Endothelial cell of umbilical vein (primary cell): ENCODE results near the gene ARHGEF28. TPM values are rescaled to one million over a fixed set of nuclear protein-coding genes. Genes with fewer than 3 reads are reported as not detected.

ENCODE experiments used
- BruUV-seq: library from RNA; stranded (reverse); fragments of 400-500 nt; replicated peaks from 2 replicates; lab custom pipeline; 2021; lab: Mats Ljungman, UMichigan
- CTCF ChIA-PET: fragments of 300-600, 350-600 bp; sonication (Branson Sonifier 250); formaldehyde crosslinking; loops from one replicate; lab custom pipeline; 2021; ENCODE audit warnings: antibody characterized with exemption, inconsistent platforms; lab: Charles Lee
- POLR2A ChIA-PET: fragments of 300-600, 350-600 bp; sonication (Branson Sonifier 250); formaldehyde crosslinking; loops from one replicate; lab custom pipeline; 2021; ENCODE audit warnings: antibody characterized with exemption, inconsistent platforms; lab: Charles Lee
- DNase-seq: peaks from one replicate; pipeline ENCODE4 v3.0.0-alpha.2; 2011; ENCODE audit warnings: low read depth, low spot score
- FAIRE-seq: peaks from 2 replicates; lab custom pipeline; 2011; peaks lifted over from hg19 to GRCh38; lab: Jason Lieb, UNC
- H2AFZ ChIP-seq: 2 replicates; pipeline ENCODE4 v1.6.0; 2012; ENCODE audit warnings: low read depth, low read length, control low read depth, inconsistent platforms
- H3K27ac ChIP-seq: 2 replicates; pipeline ENCODE4 v1.5.1; 2011; ENCODE audit warnings: low read depth, mild to moderate bottlenecking, control low read depth, low read length, moderate library complexity; ENCODE audit not compliant: insufficient read depth
- H3K27me3 ChIP-seq, 2 experiments: 2 replicates each; pipeline versions ENCODE4 v1.6.0 to v1.6.1; 2011; ENCODE audit warnings: low read length in 2 of 2, mixed read lengths in 1 of 2; ENCODE audit not compliant: control insufficient read depth in 2 of 2, insufficient read depth in 2 of 2
- H3K36me3 ChIP-seq, 2 experiments: 2 replicates in 1 of 2; 3 replicates in 1 of 2; pipeline ENCODE4 v1.5.1; 2011; ENCODE audit warnings: low read length in 2 of 2, mild to moderate bottlenecking in 1 of 2, moderate library complexity in 1 of 2; ENCODE audit not compliant: control insufficient read depth in 2 of 2, insufficient read depth in 2 of 2; ENCODE audit errors: extremely low read depth in 1 of 2
- H3K4me1 ChIP-seq: 3 replicates; pipeline ENCODE4 v1.5.1; 2011; ENCODE audit warnings: mild to moderate bottlenecking, low read length; ENCODE audit not compliant: control insufficient read depth, insufficient read depth; ENCODE audit errors: extremely low read depth
- H3K4me2 ChIP-seq: 2 replicates; pipeline ENCODE4 v1.6.1; 2011; ENCODE audit warnings: low read length, control low read depth, mixed read lengths; ENCODE audit not compliant: insufficient read depth
- H3K4me3 ChIP-seq, 3 experiments: fragments of 200-600 bp in 1 of 3; sonication (generic), shearing (Covaris generic) in 1 of 3; replicated peaks in 1 of 3; 2 replicates each; pipeline ENCODE4 v1.5.1; 2011 to 2016; ENCODE audit warnings: control low read depth in 3 of 3, low read length in 3 of 3, mild to moderate bottlenecking in 2 of 3, inconsistent platforms in 1 of 3, low read depth in 1 of 3, moderate library complexity in 1 of 3; ENCODE audit not compliant: insufficient read depth in 1 of 3
- H3K79me2 ChIP-seq: 2 replicates; pipeline ENCODE4 v1.6.0; 2012; ENCODE audit warnings: low read length, inconsistent platforms; ENCODE audit not compliant: control insufficient read depth, insufficient read depth
- H3K9ac ChIP-seq: replicated peaks from 2 replicates; pipeline ENCODE3; 2011; ENCODE audit warnings: low read length, control low read depth; ENCODE audit not compliant: insufficient read depth; ENCODE audit errors: extremely low read depth
- H3K9me1 ChIP-seq: replicated peaks from 3 replicates; pipeline ENCODE4 v1.6.0; 2011; ENCODE audit warnings: mild to moderate bottlenecking, low read length; ENCODE audit not compliant: control insufficient read depth, insufficient read depth; ENCODE audit errors: extremely low read depth
- H3K9me3 ChIP-seq: replicated peaks from 2 replicates; pipeline ENCODE4 v1.5.1; 2012; ENCODE audit warnings: low read length, inconsistent platforms; ENCODE audit not compliant: control insufficient read depth, insufficient read depth
- H4K20me1 ChIP-seq: replicated peaks from 2 replicates; pipeline ENCODE3; 2011; ENCODE audit warnings: mild to moderate bottlenecking, low read length; ENCODE audit not compliant: control insufficient read depth, insufficient read depth; ENCODE audit errors: extremely low read depth
- EZH2 ChIP-seq: IDR thresholded peaks from 2 replicates; pipeline ENCODE4 v1.6.1; 2012; ENCODE audit warnings: borderline replicate concordance, low read depth, mild to moderate bottlenecking, moderate library complexity, low read length, inconsistent platforms; ENCODE audit not compliant: severe bottlenecking
- FOS ChIP-seq: IDR thresholded peaks from 2 replicates; pipeline ENCODE4 v1.6.1; 2011; ENCODE audit warnings: mild to moderate bottlenecking, low read length, moderate library complexity, borderline replicate concordance; ENCODE audit not compliant: insufficient read depth
- JUN ChIP-seq: IDR thresholded peaks from 2 replicates; pipeline ENCODE4 v1.6.1; 2011; ENCODE audit warnings: borderline replicate concordance, low read depth; ENCODE audit not compliant: insufficient read length, insufficient read depth
- MYC ChIP-seq: IDR thresholded peaks from one replicate; pipeline ENCODE4 v1.6.1; 2011; ENCODE audit warnings: mild to moderate bottlenecking, low read depth, low read length
- POLR2A ChIP-seq: IDR thresholded peaks from 2 replicates; pipeline ENCODE4 v1.6.1; 2012; ENCODE audit warnings: low read depth, mild to moderate bottlenecking, control low read depth, low read length
- POLR2AphosphoS5 ChIP-seq: IDR thresholded peaks from 2 replicates; pipeline ENCODE4 v1.6.1; 2012; ENCODE audit warnings: low read depth, mild to moderate bottlenecking, control low read depth, low read length, moderate library complexity; ENCODE audit not compliant: insufficient read depth
- dilution Hi-C: fragments of 300-500 bp; cut with MboI; formaldehyde crosslinking; loops from one replicate; pipeline ENCODE4 v1.15.0; 2019; ENCODE audit warnings: low sequenced_read_pairs; ENCODE audit not compliant: extremely low pct_ligation_motif_present
- intact Hi-C: fragments of 100-400 bp; cut with micrococcal nuclease; formaldehyde crosslinking; loops from one replicate; pipeline ENCODE4 v1.10.0; 2022
- polyA plus RNA-seq, 4 experiments: library from polyadenylated mRNA; depleted of rRNA in 3 of 4; stranded (reverse) in 3 of 4; unstranded in 1 of 4; fragments of >200 nt; gene quantifications; 2 replicates each; pipeline versions ENCODE4 v1.2.1 to v1.2.3, GENCODE V29; 2011 to 2012; ENCODE audit warnings: missing spikeins in 1 of 4
- total RNA-seq: library from RNA; stranded (reverse); gene quantifications from 2 replicates; pipeline ENCODE4 v1.2.3, GENCODE V29; 2021
- TF ChIP-seq, protein P1 (sequence below): IDR thresholded peaks from 2 replicates; pipeline ENCODE4 v1.6.1; 2011; ENCODE audit not compliant: insufficient read depth, insufficient read length

ARHGEF28 gene
- total and polyA plus RNA-seq, 2 donors (not counting 3 experiments of a cell fraction or from before 2014, with no cell fraction given): 29.5 to 108 TPM

DNA sequence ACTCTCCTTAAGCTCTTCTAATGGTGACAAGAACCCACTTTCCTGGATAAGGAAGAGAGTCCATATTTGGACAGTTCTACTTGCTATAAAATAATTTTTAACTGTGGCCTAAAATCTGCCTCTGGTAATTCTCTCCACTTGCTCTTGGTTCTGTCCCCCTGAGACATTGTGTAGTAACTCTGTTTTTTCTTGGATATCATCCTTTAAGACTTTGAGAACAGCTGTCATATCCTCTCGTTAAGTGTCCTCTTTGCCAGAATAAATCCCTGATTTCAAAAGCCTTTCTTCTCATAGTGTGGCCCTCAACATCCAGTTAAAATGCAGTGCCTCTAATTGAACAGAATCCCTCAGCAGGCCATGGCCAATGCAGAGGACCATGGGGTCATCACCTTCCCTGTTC, 101.5 kb downstream of the ARHGEF28 start:
- FAIRE-seq (no peak), DNase-seq (no peak)
- dilution Hi-C loops (no loop called here), intact Hi-C loops (no loop called here)
- BruUV-seq: no TSS peak
- no peaks in the 10 kb centered on the region for H3K4me1 ChIP-seq
- no peaks in the 10 kb centered on the region for H3K9me1 ChIP-seq
- H3K4me3 ChIP-seq: no peak overlapping the region
- H2AFZ ChIP-seq: no peak overlapping the region
- peaks cover 87% of the 10 kb centered on the region for H3K79me2 ChIP-seq
- H3K27ac ChIP-seq: no peak overlapping the region
- H3K9me3 ChIP-seq: no peaks in the 10 kb centered on the region
- no peak overlapping the region for H3K4me2 ChIP-seq
- no peaks in the 10 kb centered on the region for H3K27me3 ChIP-seq
- peaks cover 0 to 4% of the 10 kb centered on the region in 2 experiments for H3K36me3 ChIP-seq
- TF ChIP-seq FOS (no peak), EZH2 (no peak), POLR2AphosphoS5 (no peak), JUN (no peak), POLR2A (no peak), MYC (no peak)
- TF ChIP-seq, protein P1, sequence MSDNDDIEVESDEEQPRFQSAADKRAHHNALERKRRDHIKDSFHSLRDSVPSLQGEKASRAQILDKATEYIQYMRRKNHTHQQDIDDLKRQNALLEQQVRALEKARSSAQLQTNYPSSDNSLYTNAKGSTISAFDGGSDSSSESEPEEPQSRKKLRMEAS: no peak
- POLR2A ChIA-PET: no interaction called here
- no peak overlapping the region for H3K9ac ChIP-seq
- CTCF ChIA-PET: no interaction called here
- peaks cover 10% of the 10 kb centered on the region for H4K20me1 ChIP-seq

DNA sequence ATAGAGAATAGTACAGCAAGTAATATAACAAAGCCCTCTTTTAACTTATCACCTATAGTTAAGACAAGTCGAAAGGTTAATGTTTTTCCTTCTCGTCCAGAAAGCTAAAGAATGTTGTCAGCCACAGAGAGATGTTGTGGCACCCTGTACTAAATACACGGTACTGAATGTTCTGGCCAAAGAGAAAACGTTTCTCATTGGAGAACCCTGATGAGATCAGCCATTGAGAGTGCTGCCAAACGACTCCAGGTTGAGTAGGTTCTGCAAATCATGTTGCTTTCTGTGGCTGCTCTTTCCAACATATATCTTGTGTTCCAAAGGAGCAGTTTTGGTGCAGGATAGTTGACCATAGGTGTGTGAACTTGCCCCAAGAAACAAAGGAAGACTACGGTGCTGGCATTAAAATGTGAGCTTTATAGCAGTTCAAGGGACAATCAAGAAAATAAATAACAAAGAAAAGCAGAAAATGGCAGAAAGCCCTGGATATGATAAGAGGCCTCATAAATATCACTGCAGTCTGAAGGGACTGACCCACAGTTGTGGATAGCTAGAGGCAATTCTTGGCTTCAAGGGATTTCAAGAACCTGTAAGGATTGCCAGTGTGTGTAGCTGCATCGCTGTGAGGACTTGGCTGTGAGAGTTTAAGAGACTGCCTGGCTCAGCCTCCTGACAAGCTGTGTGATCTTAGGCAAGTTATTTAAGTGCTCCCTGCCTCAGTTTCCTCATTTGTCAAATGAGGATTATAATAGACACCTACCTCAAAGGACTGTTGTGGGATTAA, 102.7 kb downstream of the ARHGEF28 start:
- CTCF ChIA-PET: interaction anchor here (0.7 to 1.6 kb wide), 5 partner anchors 8 to 138 kb away, joined by 3 to 7 read pairs (median 4); no protein-coding TSS in a partner anchor
- Histone ChIP-seq H3K36me3 (peaks cover 0 to 4% of the 10 kb centered on the region in 2 experiments), H3K79me2 (peaks cover 91% of the 10 kb centered on the region), H2AFZ (no peak overlapping the region), H3K4me1 (no peaks in the 10 kb centered on the region), H3K9me3 (no peaks in the 10 kb centered on the region), H4K20me1 (peaks cover 13% of the 10 kb centered on the region), H3K9ac (no peak overlapping the region), H3K27ac (no peak overlapping the region), H3K4me2 (no peak overlapping the region), H3K27me3 (no peaks in the 10 kb centered on the region), H3K9me1 (no peaks in the 10 kb centered on the region), H3K4me3 (no peak overlapping the region)
- FAIRE-seq (no peak), DNase-seq (no peak)
- TF ChIP-seq, protein P1: no peak
- no peak for TF ChIP-seq EZH2
- no peak for TF ChIP-seq POLR2A
- TF ChIP-seq FOS: no peak
- POLR2A ChIA-PET: no interaction called here
- BruUV-seq: no TSS peak
- dilution Hi-C loops: no loop called here
- intact Hi-C loops: no loop called here
